Measurements from ENCODE around the gene BDNF. TPM values are rescaled to one million over a fixed set of nuclear protein-coding genes. Genes with fewer than 3 reads are reported as not detected.

The BDNF gene
- total RNA-seq, 1 experiment from 2014 or later, result 4.8 TPM

GRCh38 chr11:27720277-27720830, 20.1 kb upstream of the BDNF start (continued):
- TF ChIP-seq CTCF (IDR thresholded peaks at IDR 0.05) (peak; percentile 18; the same call in 1 of the 2 replicates), ATF2 (CRISPR knock-in tag; IDR thresholded peaks at IDR 0.05; ENCODE audit: borderline replicate concordance, low read depth) (no peak), AR (CRISPR knock-in tag; IDR thresholded peaks at IDR 0.05) (0 out of 2 replicates have a peak, but pooled peaks have one; percentile 31), ATF6 (CRISPR knock-in tag; IDR thresholded peaks at IDR 0.05) (no peak), ATF3 (CRISPR knock-in tag; conservative IDR thresholded peaks at IDR 0.05) (no peak), FOXK1 (CRISPR knock-in tag; IDR thresholded peaks at IDR 0.05) (0 out of 2 replicates have a peak, but pooled peaks have one; percentile 41), JAZF1 (CRISPR knock-in tag; IDR thresholded peaks at IDR 0.05) (no peak), ZNF317 (CRISPR knock-in tag; IDR thresholded peaks at IDR 0.05; ENCODE audit: borderline replicate concordance, low read depth) (no peak)

GRCh38 chr11:27719546-27719925, 19.3 kb upstream of the BDNF start:
- H3K27me3 Mint-ChIP-seq (ENCODE audit: low read depth), result peaks cover 50% of the 10 kb centered on the region
- ATAC-seq (no peak), DNase-seq (ENCODE audit: low spot score) (no peak)
- POLR2A ChIA-PET, result interaction anchor here (1.3 to 2.9 kb wide), 5 partner anchors 14 to 92 kb away, joined by 4 to 48 read pairs (median 7); partner anchors contain the start of gene BDNF
- TF ChIP-seq ARID4B (CRISPR knock-in tag; IDR thresholded peaks at IDR 0.05; ENCODE audit: borderline replicate concordance), result no peak
- no peak for TF ChIP-seq ATF2 (CRISPR knock-in tag; IDR thresholded peaks at IDR 0.05; ENCODE audit: borderline replicate concordance, low read depth)
- no peak for TF ChIP-seq PRRX2 (CRISPR knock-in tag; IDR thresholded peaks at IDR 0.05)
- TF ChIP-seq ATF3 (CRISPR knock-in tag; conservative IDR thresholded peaks at IDR 0.05), result no peak
- no peak for TF ChIP-seq TCF7 (CRISPR knock-in tag; IDR thresholded peaks at IDR 0.05; ENCODE audit: low read depth)
- TF ChIP-seq AFF4 (CRISPR knock-in tag; IDR thresholded peaks at IDR 0.05; ENCODE audit: borderline replicate concordance), result no peak
- no peak for TF ChIP-seq OVOL2 (CRISPR knock-in tag; IDR thresholded peaks at IDR 0.05; ENCODE audit: borderline replicate concordance)
- TF ChIP-seq SMAD4 (CRISPR knock-in tag; IDR thresholded peaks at IDR 0.05), result no peak
- peak overlapping the region; percentile 94 for H3K4me3 Mint-ChIP-seq
- CTCF ChIA-PET, result interaction anchor here (0.8 to 9.1 kb wide), 7 partner anchors 14 to 234 kb away, joined by 3 to 184 read pairs (median 4); partner anchors contain the start of gene BDNF
- no peaks in the 10 kb centered on the region for H3K9me3 Mint-ChIP-seq
- H3K36me3 Mint-ChIP-seq, result no peaks in the 10 kb centered on the region
- H3K27ac Mint-ChIP-seq, result peak overlapping the region; percentile 23; the same call in 1 of the 2 replicates
- H3K4me1 Mint-ChIP-seq, result peaks cover 43% of the 10 kb centered on the region
